PC-3 (cell line): Measurements from ENCODE around the gene BPGM. TPM values are rescaled to one million over a fixed set of nuclear protein-coding genes. Genes with fewer than 3 reads are reported as not detected.

ENCODE experiments used
- ATAC-seq: fragments of 200-7000 bp; cut with Tn5 transposase; 2 replicates; pipeline ENCODE4 v1.9.1; 2020; ENCODE audit warnings: mild to moderate bottlenecking, moderate library complexity
- BruUV-seq: library from RNA; stranded (reverse); fragments of 400-500 nt; replicated peaks from 2 replicates; lab custom pipeline; 2021; lab: Mats Ljungman, UMichigan
- CTCF ChIA-PET: fragments of 300-600 bp; sonication (Branson Sonifier 250); formaldehyde crosslinking; loops from one replicate; lab custom pipeline; 2022; ENCODE audit warnings: antibody characterized with exemption; lab: Charles Lee
- POLR2A ChIA-PET: fragments of 300-600 bp; sonication (Branson Sonifier 250); formaldehyde crosslinking; loops from one replicate; lab custom pipeline; 2022; ENCODE audit warnings: antibody characterized with exemption; ENCODE audit not compliant: unreplicated experiment; lab: Charles Lee
- DNase-seq: peaks from one replicate; pipeline ENCODE4 v3.0.0-alpha.2; 2015
- H2AFZ ChIP-seq: fragments of 300-600 bp; sonication (generic); 2 replicates; pipeline ENCODE4 v1.6.0; 2016; ENCODE audit warnings: antibody characterized with exemption, low read length
- H3F3A ChIP-seq: fragments of 300-600 bp; sonication (generic); one replicate; pipeline ENCODE4 v1.6.0; 2017; ENCODE audit warnings: antibody characterized with exemption, low read length, control low read depth, mild to moderate bottlenecking; ENCODE audit not compliant: unreplicated experiment
- H3K27ac ChIP-seq: fragments of 300-600 bp; sonication (generic); 2 replicates; pipeline ENCODE4 v1.5.1; 2016; ENCODE audit warnings: mild to moderate bottlenecking, low read length
- H3K27me3 ChIP-seq: fragments of 300-600 bp; sonication (generic); 2 replicates; pipeline ENCODE4 v1.6.1; 2016; ENCODE audit warnings: low read length, mixed read lengths
- H3K36me3 ChIP-seq: fragments of 300-600 bp; sonication (generic); 2 replicates; pipeline ENCODE4 v1.6.1; 2016; ENCODE audit warnings: low read depth, mixed run types, low read length, mixed read lengths
- H3K4me1 ChIP-seq: fragments of 300-600 bp; sonication (generic); 2 replicates; pipeline ENCODE4 v1.5.1; 2016; ENCODE audit warnings: low read length; ENCODE audit not compliant: insufficient read depth
- H3K4me2 ChIP-seq: fragments of 300-600 bp; sonication (generic); 2 replicates; pipeline ENCODE4 v1.6.0; 2016; ENCODE audit warnings: low read length
- H3K4me3 ChIP-seq: fragments of 300-600 bp; sonication (generic); 2 replicates; pipeline ENCODE4 v1.5.1; 2016; ENCODE audit warnings: mild to moderate bottlenecking, low read length, mixed read lengths
- H3K79me2 ChIP-seq: fragments of 300-600 bp; sonication (generic); 2 replicates; pipeline ENCODE4 v1.6.1; 2017; ENCODE audit warnings: low read length, mixed read lengths
- H3K9ac ChIP-seq: fragments of 300-600 bp; sonication (generic); 2 replicates; pipeline ENCODE4 v1.6.0; 2016; ENCODE audit warnings: mild to moderate bottlenecking, low read length
- H3K9me2 ChIP-seq: fragments of 300-600 bp; sonication (generic); replicated peaks from 2 replicates; pipeline ENCODE4 v1.6.1; 2016; ENCODE audit warnings: mixed run types, low read length, mixed read lengths
- H3K9me3 ChIP-seq: fragments of 300-600 bp; sonication (generic); 2 replicates; pipeline ENCODE4 v1.6.1; 2016; ENCODE audit warnings: low read length, mixed read lengths
- H4K20me1 ChIP-seq: fragments of 300-600 bp; sonication (generic); 2 replicates; pipeline ENCODE4 v1.6.1; 2016; ENCODE audit warnings: low read length, mixed read lengths
- CTCF ChIP-seq: fragments of 300-600 bp; sonication (generic); conservative IDR thresholded peaks from 2 replicates; pipeline ENCODE4 v1.5.1; 2017; ENCODE audit warnings: antibody characterized with exemption, low read depth, mild to moderate bottlenecking, low read length
- EZH2 ChIP-seq: fragments of 300-600 bp; sonication (generic); IDR thresholded peaks from one replicate; pipeline ENCODE4 v1.6.1; 2017; ENCODE audit warnings: antibody characterized with exemption, mild to moderate bottlenecking, low read length; ENCODE audit not compliant: unreplicated experiment
- EZH2phosphoT487 ChIP-seq: fragments of 300-600 bp; sonication (generic); IDR thresholded peaks from 2 replicates; pipeline ENCODE4 v1.6.1; 2018; ENCODE audit warnings: mild to moderate bottlenecking, antibody characterized with exemption, low read length, borderline replicate concordance
- intact Hi-C: fragments of 100-400 bp; cut with micrococcal nuclease; formaldehyde crosslinking; loops from 2 replicates; pipeline ENCODE4 v1.9.0; 2023
- total RNA-seq: library from RNA; depleted of rRNA; stranded (reverse); fragments of >200 nt; gene quantifications from 2 replicates; pipeline ENCODE4 v1.2.3, GENCODE V29; 2014

BPGM gene
- total RNA-seq, 1 experiment from 2014 or later: 14.6 TPM

- CTCF ChIA-PET: interaction anchor here (0.6 kb wide), 2 partner anchors 22 to 155 kb away, joined by 3 read pairs; no protein-coding TSS in a partner anchor
- H3F3A ChIP-seq: no peaks in the 10 kb centered on the region
- intact Hi-C loops: no loop called here
Measured at GRCh38 chr7:134702366-134703240, 56.0 kb downstream of the BPGM start.

GRCh38 chr7:134703241-134703594 is 56.6 kb downstream of the BPGM start:
- no TSS peak for BruUV-seq
- TF ChIP-seq EZH2phosphoT487 (no peak), CTCF (no peak), EZH2 (no peak)
- ATAC-seq (no peak), DNase-seq (no peak)
- Histone ChIP-seq H3K4me3 (no peak overlapping the region), H3K27me3 (no peaks in the 10 kb centered on the region), H2AFZ (no peak overlapping the region), H4K20me1 (no peaks in the 10 kb centered on the region), H3K27ac (no peak overlapping the region), H3K36me3 (no peaks in the 10 kb centered on the region), H3K79me2 (no peaks in the 10 kb centered on the region), H3K9me2 (no peaks in the 10 kb centered on the region), H3K9me3 (no peaks in the 10 kb centered on the region), H3K4me2 (no peak overlapping the region), H3K9ac (no peak overlapping the region), H3F3A (no peaks in the 10 kb centered on the region), H3K4me1 (no peaks in the 10 kb centered on the region)
- POLR2A ChIA-PET: no interaction called here
- CTCF ChIA-PET: interaction anchor here (0.6 kb wide), 1 partner anchor 21 kb away, joined by 3 read pairs; no protein-coding TSS in a partner anchor
- intact Hi-C loops: no loop called here

More at GRCh38 chr7:134702366-134703240, 56.0 kb downstream of the BPGM start:
- H3K9ac ChIP-seq: no peak overlapping the region
- H3K4me3 ChIP-seq: no peak overlapping the region
- no peaks in the 10 kb centered on the region for H3K4me1 ChIP-seq
- H3K36me3 ChIP-seq: no peaks in the 10 kb centered on the region
- no peak overlapping the region for H3K4me2 ChIP-seq
- H2AFZ ChIP-seq: no peak overlapping the region
- no peaks in the 10 kb centered on the region for H3K79me2 ChIP-seq
- no peaks in the 10 kb centered on the region for H3K9me2 ChIP-seq
- no peaks in the 10 kb centered on the region for H3K9me3 ChIP-seq
- TF ChIP-seq CTCF (no peak), EZH2phosphoT487 (no peak), EZH2 (no peak)
- ATAC-seq (no peak), DNase-seq (no peak)
- no peak overlapping the region for H3K27ac ChIP-seq
- H3K27me3 ChIP-seq: no peaks in the 10 kb centered on the region
- POLR2A ChIA-PET: no interaction called here
- BruUV-seq: no TSS peak
- no peaks in the 10 kb centered on the region for H4K20me1 ChIP-seq

GRCh38 chr7:134703782-134704181 is 57.1 kb downstream of the BPGM start:
- Histone ChIP-seq H3K9ac (no peak overlapping the region), H2AFZ (no peak overlapping the region), H3K79me2 (no peaks in the 10 kb centered on the region), H3F3A (no peaks in the 10 kb centered on the region), H3K9me2 (no peaks in the 10 kb centered on the region), H3K9me3 (no peaks in the 10 kb centered on the region), H3K27me3 (no peaks in the 10 kb centered on the region), H3K4me3 (no peak overlapping the region), H4K20me1 (no peaks in the 10 kb centered on the region), H3K27ac (no peak overlapping the region), H3K36me3 (no peaks in the 10 kb centered on the region), H3K4me1 (no peaks in the 10 kb centered on the region), H3K4me2 (no peak overlapping the region)
- ChIA-PET POLR2A (no interaction called here), CTCF (no interaction called here)
- intact Hi-C loops: no loop called here
- no peak for DNase-seq
- no TSS peak for BruUV-seq
- ATAC-seq: no peak
- no peak for TF ChIP-seq EZH2phosphoT487
- TF ChIP-seq CTCF: no peak
- TF ChIP-seq EZH2: no peak
